Measurements from ENCODE around the gene NCAN. TPM values are rescaled to one million over a fixed set of nuclear protein-coding genes. Genes with fewer than 3 reads are reported as not detected.

Gene NCAN
- total and polyA plus RNA-seq, 2 of the 13 experiments (the other 11 are each of a cell fraction or from before 2014, with no cell fraction given): not detected

- TF ChIP-seq NFKB2 (CRISPR knock-in tag; IDR thresholded peaks at IDR 0.05; ENCODE audit: borderline replicate concordance) (no peak; the same call in 1 of the 2 replicates), FOXK2 (IDR thresholded peaks at IDR 0.05) (no peak), BCL3 (CRISPR knock-in tag; IDR thresholded peaks at IDR 0.05) (no peak), KDM5B (CRISPR knock-in tag; IDR thresholded peaks at IDR 0.05; ENCODE audit: borderline replicate concordance) (peak; percentile 44; the same call in 1 of the 2 replicates), ZNF710 (CRISPR knock-in tag; IDR thresholded peaks at IDR 0.05; ENCODE audit: borderline replicate concordance) (0 out of 2 replicates have a peak, but pooled peaks have one; percentile 27), MXI1 (IDR thresholded peaks at IDR 0.05; ENCODE audit: borderline replicate concordance, low read depth, low read length) (peak; percentile 79; the same call in 1 of the 3 replicates), ZNF562 (CRISPR knock-in tag; IDR thresholded peaks at IDR 0.05; ENCODE audit: borderline replicate concordance) (no peak), ZNF460 (CRISPR knock-in tag; IDR thresholded peaks at IDR 0.05; ENCODE audit: borderline replicate concordance) (peak; percentile 97), HNF1B (CRISPR knock-in tag; IDR thresholded peaks at IDR 0.05) (0 out of 2 replicates have a peak, but pooled peaks have one; percentile 23), PRMT3 (CRISPR knock-in tag; IDR thresholded peaks at IDR 0.05; ENCODE audit: borderline replicate concordance, low read depth) (no peak), ZNF556 (CRISPR knock-in tag; IDR thresholded peaks at IDR 0.05; ENCODE audit: borderline replicate concordance) (no peak), ZNF780A (CRISPR knock-in tag; IDR thresholded peaks at IDR 0.05) (no peak), ZNF430 (CRISPR knock-in tag; IDR thresholded peaks at IDR 0.05) (0 out of 2 replicates have a peak, but pooled peaks have one; percentile 15)
- TF ChIP-seq, protein P1, sequence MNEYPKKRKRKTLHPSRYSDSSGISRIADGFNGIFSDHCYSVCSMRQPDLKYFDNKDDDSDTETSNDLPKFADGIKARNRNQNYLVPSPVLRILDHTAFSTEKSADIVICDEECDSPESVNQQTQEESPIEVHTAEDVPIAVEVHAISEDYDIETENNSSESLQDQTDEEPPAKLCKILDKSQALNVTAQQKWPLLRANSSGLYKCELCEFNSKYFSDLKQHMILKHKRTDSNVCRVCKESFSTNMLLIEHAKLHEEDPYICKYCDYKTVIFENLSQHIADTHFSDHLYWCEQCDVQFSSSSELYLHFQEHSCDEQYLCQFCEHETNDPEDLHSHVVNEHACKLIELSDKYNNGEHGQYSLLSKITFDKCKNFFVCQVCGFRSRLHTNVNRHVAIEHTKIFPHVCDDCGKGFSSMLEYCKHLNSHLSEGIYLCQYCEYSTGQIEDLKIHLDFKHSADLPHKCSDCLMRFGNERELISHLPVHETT (CRISPR knock-in tag; conservative IDR thresholded peaks at IDR 0.05): no peak
- TF ChIP-seq, protein P2, sequence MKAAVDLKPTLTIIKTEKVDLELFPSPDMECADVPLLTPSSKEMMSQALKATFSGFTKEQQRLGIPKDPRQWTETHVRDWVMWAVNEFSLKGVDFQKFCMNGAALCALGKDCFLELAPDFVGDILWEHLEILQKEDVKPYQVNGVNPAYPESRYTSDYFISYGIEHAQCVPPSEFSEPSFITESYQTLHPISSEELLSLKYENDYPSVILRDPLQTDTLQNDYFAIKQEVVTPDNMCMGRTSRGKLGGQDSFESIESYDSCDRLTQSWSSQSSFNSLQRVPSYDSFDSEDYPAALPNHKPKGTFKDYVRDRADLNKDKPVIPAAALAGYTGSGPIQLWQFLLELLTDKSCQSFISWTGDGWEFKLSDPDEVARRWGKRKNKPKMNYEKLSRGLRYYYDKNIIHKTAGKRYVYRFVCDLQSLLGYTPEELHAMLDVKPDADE (CRISPR knock-in tag; IDR thresholded peaks at IDR 0.05): no peak
- TF ChIP-seq, protein P3, sequence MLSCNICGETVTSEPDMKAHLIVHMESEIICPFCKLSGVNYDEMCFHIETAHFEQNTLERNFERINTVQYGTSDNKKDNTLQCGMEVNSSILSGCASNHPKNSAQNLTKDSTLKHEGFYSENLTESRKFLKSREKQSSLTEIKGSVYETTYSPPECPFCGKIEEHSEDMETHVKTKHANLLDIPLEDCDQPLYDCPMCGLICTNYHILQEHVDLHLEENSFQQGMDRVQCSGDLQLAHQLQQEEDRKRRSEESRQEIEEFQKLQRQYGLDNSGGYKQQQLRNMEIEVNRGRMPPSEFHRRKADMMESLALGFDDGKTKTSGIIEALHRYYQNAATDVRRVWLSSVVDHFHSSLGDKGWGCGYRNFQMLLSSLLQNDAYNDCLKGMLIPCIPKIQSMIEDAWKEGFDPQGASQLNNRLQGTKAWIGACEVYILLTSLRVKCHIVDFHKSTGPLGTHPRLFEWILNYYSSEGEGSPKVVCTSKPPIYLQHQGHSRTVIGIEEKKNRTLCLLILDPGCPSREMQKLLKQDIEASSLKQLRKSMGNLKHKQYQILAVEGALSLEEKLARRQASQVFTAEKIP (CRISPR knock-in tag; IDR thresholded peaks at IDR 0.05; ENCODE audit: borderline replicate concordance): no peak
- TF ChIP-seq, protein P4, sequence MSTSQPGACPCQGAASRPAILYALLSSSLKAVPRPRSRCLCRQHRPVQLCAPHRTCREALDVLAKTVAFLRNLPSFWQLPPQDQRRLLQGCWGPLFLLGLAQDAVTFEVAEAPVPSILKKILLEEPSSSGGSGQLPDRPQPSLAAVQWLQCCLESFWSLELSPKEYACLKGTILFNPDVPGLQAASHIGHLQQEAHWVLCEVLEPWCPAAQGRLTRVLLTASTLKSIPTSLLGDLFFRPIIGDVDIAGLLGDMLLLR (CRISPR knock-in tag; IDR thresholded peaks at IDR 0.05): no peak
These were observed 8.5 kb upstream of the NCAN start, which contains the start of gene NR2C2AP (continued) for GRCh38 chr19:19203012-19203856.

Measured in HepG2 (cell line).